ENCODE results near the gene ARMC2. TPM values are rescaled to one million over a fixed set of nuclear protein-coding genes. Genes with fewer than 3 reads are reported as not detected.

ARMC2 gene
- 10 to 100 TPM; 12.2 to 13.6 TPM for total RNA-seq

GRCh38 chr6:108848116-108848868 is at the start of gene ARMC2:
ARMC2 (plus strand) TSS chr6:108848422; CDS start chr6:108854268, 5,846 bp downstream.
- DNase-seq = peak; percentile 89
- Mint-ChIP-seq H3K9me3 (no peaks in the 10 kb centered on the region), H3K36me3 (ENCODE audit: low read depth) (peaks cover 5% of the 10 kb centered on the region), H3K27ac (peak within 1 kb of the TSS; percentile 70), H3K4me1 (peaks cover 34% of the 10 kb centered on the region), H3K4me3 (peak within 1 kb of the TSS; percentile 77), H3K27me3 (no peaks in the 10 kb centered on the region)
- CTCF ChIA-PET = interaction anchor here (0.8 to 2.2 kb wide), 14 partner anchors 10 to 306 kb away, joined by 3 to 15 read pairs (median 3); partner anchors contain the start of gene CEP57L1
- POLR2A ChIA-PET = interaction anchor here (0.7 to 2.4 kb wide), 23 partner anchors 9 to 553 kb away, joined by 3 to 20 read pairs (median 4); partner anchors contain the start of genes AFG1L, CD164, CEP57L1 and SESN1

- peak overlapping the region; percentile 85 for H3K27ac Mint-ChIP-seq
- peaks cover 1% of the 10 kb centered on the region for H3K27me3 Mint-ChIP-seq
- H3K4me3 Mint-ChIP-seq = peak overlapping the region; percentile 56
- H3K4me1 Mint-ChIP-seq = peaks cover 46% of the 10 kb centered on the region
- POLR2A ChIA-PET = interaction anchor here (0.9 to 2.0 kb wide), 5 partner anchors 15 to 240 kb away, joined by 3 to 6 read pairs (median 4); partner anchors contain the start of gene ARMC2
- DNase-seq = peak; percentile 82
- no peaks in the 10 kb centered on the region for H3K36me3 Mint-ChIP-seq (ENCODE audit: low read depth)
- CTCF ChIA-PET = interaction anchor here (0.6 to 1.9 kb wide), 7 partner anchors 11 to 274 kb away, joined by 3 to 8 read pairs (median 4); no protein-coding TSS in a partner anchor
- H3K9me3 Mint-ChIP-seq = no peaks in the 10 kb centered on the region
Measured at GRCh38 chr6:108798670-108799353, 49.4 kb upstream of the ARMC2 start.

- no peak overlapping the region for H3K27ac Mint-ChIP-seq
Measured at GRCh38 chr6:108799354-108799717, 48.9 kb upstream of the ARMC2 start.

GRCh38 chr6:108799791-108800190 is 48.4 kb upstream of the ARMC2 start:
- no peaks in the 10 kb centered on the region for H3K9me3 Mint-ChIP-seq
- peaks cover 46% of the 10 kb centered on the region for H3K4me1 Mint-ChIP-seq
- ChIA-PET CTCF (interaction anchor here (0.6 to 1.7 kb wide), 4 partner anchors 16 to 222 kb away, joined by 3 to 4 read pairs (median 4); no protein-coding TSS in a partner anchor), POLR2A (interaction anchor here (2.0 kb wide), 1 partner anchor 241 kb away, joined by 6 read pairs; no protein-coding TSS in a partner anchor)
- DNase-seq = no peak
- H3K4me3 Mint-ChIP-seq = no peak overlapping the region
- peaks cover 1% of the 10 kb centered on the region for H3K27me3 Mint-ChIP-seq
- no peaks in the 10 kb centered on the region for H3K36me3 Mint-ChIP-seq (ENCODE audit: low read depth)
- no peak overlapping the region for H3K27ac Mint-ChIP-seq

More at GRCh38 chr6:108799354-108799717, 48.9 kb upstream of the ARMC2 start:
- H3K9me3 Mint-ChIP-seq = no peaks in the 10 kb centered on the region
- no peaks in the 10 kb centered on the region for H3K36me3 Mint-ChIP-seq (ENCODE audit: low read depth)
- DNase-seq = no peak
- no peak overlapping the region for H3K4me3 Mint-ChIP-seq
- ChIA-PET CTCF (interaction anchor here (0.6 to 1.9 kb wide), 3 partner anchors 16 to 274 kb away, joined by 3 to 8 read pairs (median 4); no protein-coding TSS in a partner anchor), POLR2A (interaction anchor here (1.1 to 2.0 kb wide), 2 partner anchors 84 to 240 kb away, joined by 3 to 6 read pairs; no protein-coding TSS in a partner anchor)
- peaks cover 1% of the 10 kb centered on the region for H3K27me3 Mint-ChIP-seq
- peaks cover 46% of the 10 kb centered on the region for H3K4me1 Mint-ChIP-seq

- H3K27ac Mint-ChIP-seq = no peak overlapping the region
- ChIA-PET CTCF (interaction anchor here (1.4 to 1.7 kb wide), 3 partner anchors 17 to 117 kb away, joined by 3 to 4 read pairs (median 4); no protein-coding TSS in a partner anchor), POLR2A (no interaction called here)
- H3K4me3 Mint-ChIP-seq = no peak overlapping the region
- H3K9me3 Mint-ChIP-seq = no peaks in the 10 kb centered on the region
- H3K4me1 Mint-ChIP-seq = peaks cover 52% of the 10 kb centered on the region
- peaks cover 1% of the 10 kb centered on the region for H3K27me3 Mint-ChIP-seq
- H3K36me3 Mint-ChIP-seq (ENCODE audit: low read depth) = no peaks in the 10 kb centered on the region
- no peak for DNase-seq
Measured at GRCh38 chr6:108800427-108800864, 47.8 kb upstream of the ARMC2 start.

- DNase-seq = no peak
- CTCF ChIA-PET = no interaction called here
- Mint-ChIP-seq H3K4me1 (peaks cover 61% of the 10 kb centered on the region), H3K27ac (no peak overlapping the region), H3K36me3 (ENCODE audit: low read depth) (no peaks in the 10 kb centered on the region), H3K27me3 (peaks cover 1% of the 10 kb centered on the region), H3K4me3 (no peak overlapping the region), H3K9me3 (no peaks in the 10 kb centered on the region)
- POLR2A ChIA-PET = interaction anchor here (1.0 kb wide), 1 partner anchor 31 kb away, joined by 3 read pairs; no protein-coding TSS in a partner anchor
Measured at GRCh38 chr6:108801366-108801765, 46.9 kb upstream of the ARMC2 start.

- ChIA-PET CTCF (no interaction called here), POLR2A (interaction anchor here (1.7 kb wide), 1 partner anchor 246 kb away, joined by 3 read pairs; no protein-coding TSS in a partner anchor)
- no peak overlapping the region for H3K27ac Mint-ChIP-seq
- H3K36me3 Mint-ChIP-seq (ENCODE audit: low read depth) = no peaks in the 10 kb centered on the region
- no peak for DNase-seq
- H3K4me3 Mint-ChIP-seq = no peak overlapping the region
- no peaks in the 10 kb centered on the region for H3K9me3 Mint-ChIP-seq
- peaks cover 1% of the 10 kb centered on the region for H3K27me3 Mint-ChIP-seq
- peaks cover 37% of the 10 kb centered on the region for H3K4me1 Mint-ChIP-seq
Measured at GRCh38 chr6:108803982-108804490, 44.2 kb upstream of the ARMC2 start.

GRCh38 chr6:108804956-108805355 is 43.3 kb upstream of the ARMC2 start:
- POLR2A ChIA-PET = interaction anchor here (1.7 kb wide), 1 partner anchor 247 kb away, joined by 3 read pairs; no protein-coding TSS in a partner anchor
- H3K4me3 Mint-ChIP-seq = no peak overlapping the region
- no peaks in the 10 kb centered on the region for H3K9me3 Mint-ChIP-seq
- no peaks in the 10 kb centered on the region for H3K36me3 Mint-ChIP-seq (ENCODE audit: low read depth)
- no peak for DNase-seq
- H3K27ac Mint-ChIP-seq = no peak overlapping the region
- peaks cover 28% of the 10 kb centered on the region for H3K4me1 Mint-ChIP-seq
- CTCF ChIA-PET = interaction anchor here (0.8 kb wide), 1 partner anchor 8 kb away, joined by 3 read pairs; no protein-coding TSS in a partner anchor
- H3K27me3 Mint-ChIP-seq = peaks cover 1% of the 10 kb centered on the region

GRCh38 chr6:108805611-108806167 is 42.5 kb upstream of the ARMC2 start:
- H3K9me3 Mint-ChIP-seq = no peaks in the 10 kb centered on the region
- H3K4me1 Mint-ChIP-seq = peaks cover 22% of the 10 kb centered on the region
- POLR2A ChIA-PET = interaction anchor here (1.7 kb wide), 1 partner anchor 248 kb away, joined by 3 read pairs; no protein-coding TSS in a partner anchor
- CTCF ChIA-PET = interaction anchor here (0.9 to 1.5 kb wide), 2 partner anchors 8 to 244 kb away, joined by 3 read pairs; no protein-coding TSS in a partner anchor
- no peaks in the 10 kb centered on the region for H3K36me3 Mint-ChIP-seq (ENCODE audit: low read depth)
- no peak overlapping the region for H3K27ac Mint-ChIP-seq
- no peak for DNase-seq
- H3K27me3 Mint-ChIP-seq = peaks cover 1% of the 10 kb centered on the region
- no peak overlapping the region for H3K4me3 Mint-ChIP-seq

GRCh38 chr6:108806171-108806570 is 42.1 kb upstream of the ARMC2 start:
- Mint-ChIP-seq H3K27me3 (peaks cover 1% of the 10 kb centered on the region), H3K27ac (no peak overlapping the region), H3K4me1 (peaks cover 20% of the 10 kb centered on the region), H3K4me3 (no peak overlapping the region), H3K36me3 (ENCODE audit: low read depth) (no peaks in the 10 kb centered on the region), H3K9me3 (no peaks in the 10 kb centered on the region)
- POLR2A ChIA-PET = no interaction called here
- CTCF ChIA-PET = interaction anchor here (0.9 to 1.5 kb wide), 3 partner anchors 9 to 243 kb away, joined by 3 to 4 read pairs (median 3); no protein-coding TSS in a partner anchor
- DNase-seq = no peak

GRCh38 chr6:108806665-108807064 is 41.6 kb upstream of the ARMC2 start:
- Mint-ChIP-seq H3K27ac (no peak overlapping the region), H3K4me3 (no peak overlapping the region), H3K4me1 (peaks cover 17% of the 10 kb centered on the region), H3K9me3 (no peaks in the 10 kb centered on the region), H3K27me3 (peaks cover 1% of the 10 kb centered on the region), H3K36me3 (ENCODE audit: low read depth) (no peaks in the 10 kb centered on the region)
- ChIA-PET POLR2A (no interaction called here), CTCF (interaction anchor here (0.9 to 1.5 kb wide), 3 partner anchors 8 to 243 kb away, joined by 3 to 4 read pairs (median 3); no protein-coding TSS in a partner anchor)
- DNase-seq = no peak

GRCh38 chr6:108807928-108808327 is 40.3 kb upstream of the ARMC2 start:
- ChIA-PET POLR2A (no interaction called here), CTCF (no interaction called here)
- H3K36me3 Mint-ChIP-seq (ENCODE audit: low read depth) = no peaks in the 10 kb centered on the region
- H3K9me3 Mint-ChIP-seq = no peaks in the 10 kb centered on the region
- H3K4me3 Mint-ChIP-seq = no peak overlapping the region
- no peaks in the 10 kb centered on the region for H3K27me3 Mint-ChIP-seq
- H3K4me1 Mint-ChIP-seq = peaks cover 15% of the 10 kb centered on the region
- H3K27ac Mint-ChIP-seq = no peak overlapping the region
- no peak for DNase-seq

All from activated CD4-positive, alpha-beta memory T cell treated with anti-CD3 and anti-CD28 coated beads, Interleukin-2, amount 10 ng/mL, durations not matched to agents 7 days and 5 days (primary cell).